ENCODE data around the gene TRAPPC12. TPM values are rescaled to one million over a fixed set of nuclear protein-coding genes. Genes with fewer than 3 reads are reported as not detected.

TRAPPC12 gene
- total RNA-seq, 4 donors from 2014 or later = 28.4 to 64.7 (median 55.9) TPM

- WGBS, 2 donors = 62 to 83% methylated on average over 4 to 7 of the region's 10 CpGs
- Histone ChIP-seq H3K4me1 (peaks cover 0 to 22% (median 0%) of the 10 kb centered on the region in 3 donors), H3K36me3 (peaks cover 0 to 30% (median 0%) of the 10 kb centered on the region in 3 donors), H3K27me3 (no peaks in the 10 kb centered on the region), H3K4me3 (no peak overlapping the region), H3K27ac (no peak overlapping the region), H3K9me3 (no peaks in the 10 kb centered on the region)
- DNase-seq = no peak
- intact Hi-C loops (cut with DNase I) = no loop called here
- no peak for TF ChIP-seq CTCF (IDR thresholded peaks at IDR 0.05)
- TF ChIP-seq POLR2A (IDR thresholded peaks at IDR 0.05) = no peak
Measured at GRCh38 chr2:3487432-3487831, 107.9 kb downstream of the TRAPPC12 start.

GRCh38 chr2:3488061-3488531 is 108.6 kb downstream of the TRAPPC12 start:
- no peak for DNase-seq
- H3K4me3 ChIP-seq = no peak overlapping the region
- intact Hi-C loops (cut with DNase I) = no loop called here

GRCh38 chr2:3488855-3489763 is 109.6 kb downstream of the TRAPPC12 start:
- intact Hi-C loops (cut with DNase I) = no loop called here
- DNase-seq = no peak
- Histone ChIP-seq H3K27me3 (no peaks in the 10 kb centered on the region), H3K4me1 (peaks cover 0 to 15% (median 0%) of the 10 kb centered on the region in 3 donors), H3K9me3 (no peaks in the 10 kb centered on the region), H3K36me3 (peaks cover 0 to 17% (median 0%) of the 10 kb centered on the region in 3 donors), H3K27ac (no peak overlapping the region), H3K4me3 (no peak overlapping the region)
- 64 to 65% methylated on average over 16 to 21 of the region's 27 CpGs for WGBS, 2 donors
- TF ChIP-seq POLR2A (IDR thresholded peaks at IDR 0.05) (no peak), CTCF (IDR thresholded peaks at IDR 0.05) (no peak)

More at GRCh38 chr2:3488061-3488531, 108.6 kb downstream of the TRAPPC12 start:
- H3K27ac ChIP-seq = no peak overlapping the region
- WGBS, 2 donors = 51 to 61% methylated on average over 3 of the region's 6 CpGs
- H3K36me3 ChIP-seq = peaks cover 0 to 23% (median 0%) of the 10 kb centered on the region in 3 donors
- no peak for TF ChIP-seq CTCF (IDR thresholded peaks at IDR 0.05)
- TF ChIP-seq POLR2A (IDR thresholded peaks at IDR 0.05) = no peak
- H3K27me3 ChIP-seq = no peaks in the 10 kb centered on the region
- peaks cover 0 to 22% (median 0%) of the 10 kb centered on the region in 3 donors for H3K4me1 ChIP-seq
- no peaks in the 10 kb centered on the region for H3K9me3 ChIP-seq

GRCh38 chr2:3489764-3490115 is 110.2 kb downstream of the TRAPPC12 start:
- Histone ChIP-seq H3K4me3 (no peak overlapping the region), H3K27ac (no peak overlapping the region), H3K9me3 (no peaks in the 10 kb centered on the region), H3K36me3 (peaks cover 0 to 12% (median 0%) of the 10 kb centered on the region in 3 donors), H3K27me3 (no peaks in the 10 kb centered on the region), H3K4me1 (peaks cover 0 to 15% (median 0%) of the 10 kb centered on the region in 3 donors)
- TF ChIP-seq POLR2A (IDR thresholded peaks at IDR 0.05) = no peak
- TF ChIP-seq CTCF (IDR thresholded peaks at IDR 0.05) = no peak
- intact Hi-C loops (cut with DNase I) = no loop called here
- WGBS, 2 donors = 78 to 85% methylated on average over 5 to 7 of the region's 16 CpGs
- DNase-seq = no peak

Data from esophagus squamous epithelium (tissue), 5 donors.